Measurements from ENCODE around the gene ANAPC7.

The ANAPC7 gene

DNA sequence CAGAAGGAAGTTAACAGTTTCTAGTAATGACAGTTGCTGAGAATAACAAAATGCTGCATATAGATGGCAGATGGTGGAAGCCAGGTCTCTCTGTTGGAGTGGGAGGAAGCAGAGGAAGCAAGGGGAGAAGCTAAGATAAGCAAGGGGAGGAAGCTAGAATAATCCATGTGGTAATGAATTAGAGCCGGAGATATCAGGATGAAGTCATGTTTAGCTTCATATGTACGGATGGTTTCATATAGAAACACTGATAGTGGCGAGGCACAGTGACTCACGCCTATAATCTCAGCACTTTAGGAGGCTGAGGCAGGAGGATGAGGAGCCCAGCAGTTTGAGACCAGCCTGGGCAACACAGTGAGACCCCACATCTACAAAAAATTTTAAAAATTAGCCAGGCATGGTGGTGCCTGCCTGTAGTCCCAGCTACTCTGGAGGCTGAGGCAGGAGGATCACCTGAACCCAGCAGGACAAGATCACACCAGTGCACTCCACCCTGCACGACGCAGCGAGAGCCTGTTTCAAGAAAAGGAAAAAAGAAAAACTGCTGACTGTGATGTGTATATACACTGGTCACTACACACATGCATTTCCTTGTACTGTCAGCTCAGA, 49.2 kb downstream of the ANAPC7 start (continued):
- TF ChIP-seq ZNF639 (tag by site-specific recombination; IDR thresholded peaks at IDR 0.05) (peak; percentile 40), ZNF146 (tag by site-specific recombination; IDR thresholded peaks at IDR 0.05) (no peak), PRDM1 (tag by site-specific recombination; IDR thresholded peaks at IDR 0.05) (no peak), ZNF112 (tag by site-specific recombination; IDR thresholded peaks at IDR 0.05) (no peak), ZNF175 (tag by site-specific recombination; IDR thresholded peaks at IDR 0.05) (no peak), ZNF223 (tag by site-specific recombination; IDR thresholded peaks at IDR 0.05) (no peak), ZNF311 (tag by site-specific recombination; IDR thresholded peaks at IDR 0.05; ENCODE audit: borderline replicate concordance) (no peak), ZNF394 (tag by site-specific recombination; IDR thresholded peaks at IDR 0.05; ENCODE audit: borderline replicate concordance) (peak; percentile 50; the same call in 1 of the 2 replicates), ZBTB21 (tag by site-specific recombination; IDR thresholded peaks at IDR 0.05) (no peak), ZFHX2 (tag by site-specific recombination; conservative IDR thresholded peaks at IDR 0.05) (peak; percentile 35; the same call in 1 of the 2 replicates), TRIM28 (IDR thresholded peaks at IDR 0.05; ENCODE audit: borderline replicate concordance, low read length) (no peak), ZEB2 (tag by site-specific recombination; IDR thresholded peaks at IDR 0.05) (0 out of 2 replicates have a peak, but pooled peaks have one; percentile 44), ZNF24 (tag by site-specific recombination; IDR thresholded peaks at IDR 0.05) (0 out of 2 replicates have a peak, but pooled peaks have one; percentile 68), ZNF600 (tag by site-specific recombination; IDR thresholded peaks at IDR 0.05) (peak; percentile 19; the same call in 1 of the 2 replicates), WT1 (tag by site-specific recombination; IDR thresholded peaks at IDR 0.05) (peak; percentile 79), MEIS1 (CRISPR knock-in tag; IDR thresholded peaks at IDR 0.05; ENCODE audit: borderline replicate concordance) (no peak), PRDM2 (tag by site-specific recombination; IDR thresholded peaks at IDR 0.05; ENCODE audit: borderline replicate concordance) (no peak), TSHZ1 (tag by site-specific recombination; IDR thresholded peaks at IDR 0.05; ENCODE audit: borderline replicate concordance) (no peak), ZNF239 (tag by site-specific recombination; IDR thresholded peaks at IDR 0.05) (no peak)
- TF ChIP-seq, protein P1, sequence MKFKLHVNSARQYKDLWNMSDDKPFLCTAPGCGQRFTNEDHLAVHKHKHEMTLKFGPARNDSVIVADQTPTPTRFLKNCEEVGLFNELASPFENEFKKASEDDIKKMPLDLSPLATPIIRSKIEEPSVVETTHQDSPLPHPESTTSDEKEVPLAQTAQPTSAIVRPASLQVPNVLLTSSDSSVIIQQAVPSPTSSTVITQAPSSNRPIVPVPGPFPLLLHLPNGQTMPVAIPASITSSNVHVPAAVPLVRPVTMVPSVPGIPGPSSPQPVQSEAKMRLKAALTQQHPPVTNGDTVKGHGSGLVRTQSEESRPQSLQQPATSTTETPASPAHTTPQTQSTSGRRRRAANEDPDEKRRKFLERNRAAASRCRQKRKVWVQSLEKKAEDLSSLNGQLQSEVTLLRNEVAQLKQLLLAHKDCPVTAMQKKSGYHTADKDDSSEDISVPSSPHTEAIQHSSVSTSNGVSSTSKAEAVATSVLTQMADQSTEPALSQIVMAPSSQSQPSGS (tag by site-specific recombination; IDR thresholded peaks at IDR 0.05; ENCODE audit: low read depth), result 0 out of 2 replicates have a peak, but pooled peaks have one; percentile 19
- TF ChIP-seq, protein P2, sequence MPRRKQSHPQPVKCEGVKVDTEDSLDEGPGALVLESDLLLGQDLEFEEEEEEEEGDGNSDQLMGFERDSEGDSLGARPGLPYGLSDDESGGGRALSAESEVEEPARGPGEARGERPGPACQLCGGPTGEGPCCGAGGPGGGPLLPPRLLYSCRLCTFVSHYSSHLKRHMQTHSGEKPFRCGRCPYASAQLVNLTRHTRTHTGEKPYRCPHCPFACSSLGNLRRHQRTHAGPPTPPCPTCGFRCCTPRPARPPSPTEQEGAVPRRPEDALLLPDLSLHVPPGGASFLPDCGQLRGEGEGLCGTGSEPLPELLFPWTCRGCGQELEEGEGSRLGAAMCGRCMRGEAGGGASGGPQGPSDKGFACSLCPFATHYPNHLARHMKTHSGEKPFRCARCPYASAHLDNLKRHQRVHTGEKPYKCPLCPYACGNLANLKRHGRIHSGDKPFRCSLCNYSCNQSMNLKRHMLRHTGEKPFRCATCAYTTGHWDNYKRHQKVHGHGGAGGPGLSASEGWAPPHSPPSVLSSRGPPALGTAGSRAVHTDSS (tag by site-specific recombination; IDR thresholded peaks at IDR 0.05), result 0 out of 2 replicates have a peak, but pooled peaks have one; percentile 36
- TF ChIP-seq, protein P3, sequence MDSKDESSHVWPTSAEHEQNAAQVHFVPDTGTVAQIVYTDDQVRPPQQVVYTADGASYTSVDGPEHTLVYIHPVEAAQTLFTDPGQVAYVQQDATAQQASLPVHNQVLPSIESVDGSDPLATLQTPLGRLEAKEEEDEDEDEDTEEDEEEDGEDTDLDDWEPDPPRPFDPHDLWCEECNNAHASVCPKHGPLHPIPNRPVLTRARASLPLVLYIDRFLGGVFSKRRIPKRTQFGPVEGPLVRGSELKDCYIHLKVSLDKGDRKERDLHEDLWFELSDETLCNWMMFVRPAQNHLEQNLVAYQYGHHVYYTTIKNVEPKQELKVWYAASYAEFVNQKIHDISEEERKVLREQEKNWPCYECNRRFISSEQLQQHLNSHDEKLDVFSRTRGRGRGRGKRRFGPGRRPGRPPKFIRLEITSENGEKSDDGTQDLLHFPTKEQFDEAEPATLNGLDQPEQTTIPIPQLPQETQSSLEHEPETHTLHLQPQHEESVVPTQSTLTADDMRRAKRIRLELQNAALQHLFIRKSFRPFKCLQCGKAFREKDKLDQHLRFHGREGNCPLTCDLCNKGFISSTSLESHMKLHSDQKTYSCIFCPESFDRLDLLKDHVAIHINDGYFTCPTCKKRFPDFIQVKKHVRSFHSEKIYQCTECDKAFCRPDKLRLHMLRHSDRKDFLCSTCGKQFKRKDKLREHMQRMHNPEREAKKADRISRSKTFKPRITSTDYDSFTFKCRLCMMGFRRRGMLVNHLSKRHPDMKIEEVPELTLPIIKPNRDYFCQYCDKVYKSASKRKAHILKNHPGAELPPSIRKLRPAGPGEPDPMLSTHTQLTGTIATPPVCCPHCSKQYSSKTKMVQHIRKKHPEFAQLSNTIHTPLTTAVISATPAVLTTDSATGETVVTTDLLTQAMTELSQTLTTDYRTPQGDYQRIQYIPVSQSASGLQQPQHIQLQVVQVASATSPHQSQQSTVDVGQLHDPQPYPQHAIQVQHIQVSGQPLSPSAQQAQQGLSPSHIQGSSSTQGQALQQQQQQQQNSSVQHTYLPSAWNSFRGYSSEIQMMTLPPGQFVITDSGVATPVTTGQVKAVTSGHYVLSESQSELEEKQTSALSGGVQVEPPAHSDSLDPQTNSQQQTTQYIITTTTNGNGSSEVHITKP (tag by site-specific recombination; IDR thresholded peaks at IDR 0.05), result peak; percentile 81

Data from HEK293 (cell line).